ENCODE results near the gene MYOD1.

MYOD1 gene

GRCh38 chr11:17703951-17704350 is 15.4 kb upstream of the MYOD1 start:
- DNase-seq, result no peak

- DNase-seq, result no peak
Observed at GRCh38 chr11:17707830-17708229, 11.5 kb upstream of the MYOD1 start.

GRCh38 chr11:17711836-17712235 is 7.5 kb upstream of the MYOD1 start:
- DNase-seq, result no peak

GRCh38 chr11:17713851-17714250 is 5.5 kb upstream of the MYOD1 start:
- no peak for DNase-seq

- DNase-seq, result no peak
Observed at GRCh38 chr11:17714356-17714854, 5.0 kb upstream of the MYOD1 start.

- no peak for DNase-seq
Observed at GRCh38 chr11:17714870-17715269, 4.5 kb upstream of the MYOD1 start.

- no peak for DNase-seq
Observed at GRCh38 chr11:17716807-17717206, 2.6 kb upstream of the MYOD1 start.

- DNase-seq, result no peak
Observed at GRCh38 chr11:17718015-17718414, 1.4 kb upstream of the MYOD1 start.

GRCh38 chr11:17718510-17718962 is 835 bp upstream of the MYOD1 start:
- DNase-seq, result no peak

- DNase-seq, result no peak
Observed at GRCh38 chr11:17719938-17720795, 796 bp downstream of the MYOD1 start.

GRCh38 chr11:17720796-17721171 is 1.4 kb downstream of the MYOD1 start:
- no peak for DNase-seq

- DNase-seq, result no peak
Observed at GRCh38 chr11:17721242-17721999, 2.0 kb downstream of the MYOD1 start.

- DNase-seq, result no peak
Observed at GRCh38 chr11:17722000-17722643, 2.8 kb downstream of the MYOD1 start.

- DNase-seq, result no peak
Observed at GRCh38 chr11:17724020-17724908, 4.9 kb downstream of the MYOD1 start.

GRCh38 chr11:17725174-17725573 is 5.8 kb downstream of the MYOD1 start:
- no peak for DNase-seq

GRCh38 chr11:17730137-17730536 is 10.8 kb downstream of the MYOD1 start:
- no peak for DNase-seq

- peak; percentile 68 for DNase-seq
Observed at GRCh38 chr11:17730608-17731462, 11.5 kb downstream of the MYOD1 start.

GRCh38 chr11:17733261-17733660 is 13.9 kb downstream of the MYOD1 start:
- no peak for DNase-seq

GRCh38 chr11:17734418-17734911 is 15.1 kb downstream of the MYOD1 start, which contains the start of gene KCNC1:
TSS of gene KCNC1 (plus strand) at chr11:17734781. CDS start at chr11:17736003, 1,222 bp downstream.
- DNase-seq, result no peak

- DNase-seq, result no peak
Observed at GRCh38 chr11:17734986-17735817, 15.8 kb downstream of the MYOD1 start.

Data from NCI-H2107 (cell line).